Gastroesophageal sphincter (tissue), 3 donors: ENCODE data around the gene SMCO3.

Experiments
- CTCF ChIP-seq, 4 experiments: fragments of 200-600 bp in 2 of 4; fragments of 450-650 bp in 2 of 4; sonication (generic) in 1 of 4; IDR thresholded peaks; one replicate each; pipeline ENCODE4 v1.5.1; 2017 to 2019; ENCODE audit warnings: antibody characterized with exemption in 4 of 4, mild to moderate bottlenecking in 2 of 4, moderate library complexity in 2 of 4
- EP300 ChIP-seq: sonication (generic); formaldehyde crosslinking; IDR thresholded peaks from one replicate; pipeline ENCODE4 v1.6.1; 2017; ENCODE audit warnings: antibody characterized with exemption, mild to moderate bottlenecking
- POLR2A ChIP-seq, 2 donors: fragments of 450-650 bp; IDR thresholded peaks; one replicate each; pipeline ENCODE4 v1.6.1; 2017; ENCODE audit warnings: antibody characterized with exemption in 2 of 2, mild to moderate bottlenecking in 2 of 2, moderate library complexity in 1 of 2
- POLR2AphosphoS5 ChIP-seq: sonication (generic); formaldehyde crosslinking; IDR thresholded peaks from one replicate; pipeline ENCODE4 v1.6.1; 2017; ENCODE audit warnings: antibody characterized with exemption

DNA sequence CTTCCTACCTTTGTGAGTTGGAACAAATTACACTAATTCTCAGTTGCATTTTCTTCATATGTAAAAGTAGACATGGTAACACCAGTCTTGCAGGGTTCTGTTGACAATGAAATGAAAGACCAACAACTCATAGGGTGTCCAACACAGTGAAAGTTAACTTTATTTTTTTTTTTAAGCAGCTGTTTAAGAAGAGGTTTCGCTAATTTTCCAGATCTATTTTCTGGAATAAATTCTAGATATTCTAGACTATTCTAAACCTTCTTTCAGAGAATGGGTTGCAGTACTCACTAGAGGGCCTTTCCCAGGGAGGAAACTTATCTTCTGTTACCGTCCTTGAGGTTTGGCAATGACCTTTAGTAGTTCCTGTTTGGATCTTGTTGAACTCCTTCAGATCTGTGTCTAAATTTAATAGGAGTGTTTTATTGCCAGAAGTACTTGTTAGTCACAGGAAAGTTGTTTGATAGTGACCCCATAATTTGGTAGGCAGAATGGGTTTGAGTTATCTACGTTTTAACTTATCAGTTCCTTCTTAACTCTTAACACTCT, 32.1 kb upstream of the SMCO3 start:
- TF ChIP-seq POLR2A (IDR thresholded peaks at IDR 0.05) (no peak), CTCF (IDR thresholded peaks at IDR 0.05) (no peak), EP300 (no peak), POLR2AphosphoS5 (no peak)
